ENCODE measurements around the gene C1orf21.

The C1orf21 gene

DNA sequence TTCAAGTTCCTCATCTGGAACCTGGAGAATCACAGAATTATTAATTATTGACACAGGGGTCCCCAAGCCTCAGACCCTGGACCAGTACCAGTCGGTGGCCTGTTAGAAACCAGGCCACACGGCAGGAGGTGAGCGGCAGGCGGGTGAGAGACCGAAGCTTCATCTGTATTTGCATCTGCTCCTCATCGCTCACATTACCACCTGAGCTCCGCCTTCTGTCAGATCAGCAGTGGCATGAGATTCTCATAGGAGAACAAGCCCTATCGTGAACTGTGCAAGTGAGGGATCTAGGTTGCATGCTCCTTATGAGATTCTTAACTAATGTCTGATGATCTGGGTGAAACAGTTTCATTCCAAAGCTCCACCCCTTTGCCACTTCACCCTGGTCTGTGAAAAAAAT lies 125.9 kb downstream of the C1orf21 start:
- no peak for DNase-seq (ENCODE audit: low read depth in 2 of 2, low spot score in 1 of 2)

DNA sequence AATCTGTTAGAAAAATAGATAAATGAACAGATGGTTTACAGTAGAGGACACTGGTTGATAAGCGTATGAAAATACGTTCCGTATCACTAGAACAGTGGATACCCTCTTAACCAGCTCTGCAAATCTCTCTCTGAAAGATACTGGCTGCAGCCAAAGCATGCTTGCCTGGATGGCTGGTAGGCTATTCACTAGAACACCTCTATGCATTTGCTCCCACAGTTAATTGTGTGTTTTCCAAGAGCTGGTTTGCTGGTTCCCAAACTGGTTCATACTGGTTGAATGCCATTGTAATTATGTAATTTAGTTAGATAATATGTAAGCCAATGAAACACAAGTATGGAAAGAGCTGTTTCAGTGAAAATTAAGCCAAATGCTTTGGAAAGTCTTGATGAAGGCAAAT lies 126.6 kb downstream of the C1orf21 start:
- DNase-seq (ENCODE audit: low read depth in 2 of 2, low spot score in 1 of 2), result no peak

DNA sequence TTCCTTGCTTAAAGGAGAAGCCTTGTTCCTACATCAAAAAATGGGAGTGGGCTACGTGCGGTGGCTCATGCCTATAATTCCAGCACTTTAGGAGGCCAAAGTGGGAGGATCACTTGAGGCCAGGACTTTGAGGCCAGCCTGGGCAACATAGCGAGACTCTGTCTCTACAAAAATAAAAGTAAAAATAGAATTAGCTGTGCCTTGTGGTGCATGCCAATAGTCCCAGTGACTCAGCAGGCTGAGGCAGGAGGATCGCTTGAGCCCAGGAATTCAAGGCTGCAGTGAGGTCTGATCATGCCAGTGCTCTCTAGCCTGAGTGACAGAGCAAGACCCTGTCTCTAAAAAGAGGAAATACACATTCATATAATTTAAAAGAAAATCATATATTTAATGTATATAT lies 127.1 kb downstream of the C1orf21 start:
- no peak for DNase-seq (ENCODE audit: low read depth in 2 of 2, low spot score in 1 of 2)

DNA sequence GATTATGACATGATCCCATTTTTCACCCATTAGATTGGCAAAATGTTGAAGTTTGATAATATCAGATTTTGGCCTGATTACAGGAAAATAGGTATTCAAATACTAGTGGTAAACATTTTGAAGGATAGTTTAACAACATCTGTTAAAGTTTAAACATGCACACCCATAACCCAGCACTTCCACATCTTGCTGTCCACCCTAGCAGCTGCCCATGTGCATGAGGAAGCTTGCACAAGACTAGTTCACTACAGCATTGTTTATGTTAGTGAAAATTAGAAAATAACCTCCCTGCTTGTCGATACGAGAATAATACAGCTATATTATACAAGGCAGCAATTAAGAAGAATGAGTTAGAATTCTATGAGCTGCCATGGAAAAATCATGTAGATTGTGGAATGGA lies 127.6 kb downstream of the C1orf21 start:
- no peak for DNase-seq (ENCODE audit: low read depth in 2 of 2, low spot score in 1 of 2)

DNA sequence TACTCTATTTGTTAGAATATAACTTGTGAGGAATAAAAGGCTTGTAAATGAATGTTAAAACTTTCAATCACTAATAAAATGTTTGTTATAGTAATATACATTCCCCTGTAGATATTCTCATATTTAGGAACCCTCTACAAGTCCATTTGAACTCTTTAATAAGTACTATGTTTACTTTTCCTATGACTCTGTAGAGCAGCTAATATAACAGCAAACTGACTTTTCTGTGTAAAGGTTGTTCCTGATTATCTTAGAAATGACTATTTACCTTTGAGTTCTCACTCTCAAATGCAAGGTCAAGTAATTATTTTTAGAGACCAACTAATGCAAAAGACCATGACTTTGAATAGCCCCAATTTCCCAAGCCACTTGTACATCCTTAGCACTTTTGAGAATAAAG lies 130.3 kb downstream of the C1orf21 start:
- no peak for DNase-seq (ENCODE audit: low read depth in 2 of 2, low spot score in 1 of 2)

DNA sequence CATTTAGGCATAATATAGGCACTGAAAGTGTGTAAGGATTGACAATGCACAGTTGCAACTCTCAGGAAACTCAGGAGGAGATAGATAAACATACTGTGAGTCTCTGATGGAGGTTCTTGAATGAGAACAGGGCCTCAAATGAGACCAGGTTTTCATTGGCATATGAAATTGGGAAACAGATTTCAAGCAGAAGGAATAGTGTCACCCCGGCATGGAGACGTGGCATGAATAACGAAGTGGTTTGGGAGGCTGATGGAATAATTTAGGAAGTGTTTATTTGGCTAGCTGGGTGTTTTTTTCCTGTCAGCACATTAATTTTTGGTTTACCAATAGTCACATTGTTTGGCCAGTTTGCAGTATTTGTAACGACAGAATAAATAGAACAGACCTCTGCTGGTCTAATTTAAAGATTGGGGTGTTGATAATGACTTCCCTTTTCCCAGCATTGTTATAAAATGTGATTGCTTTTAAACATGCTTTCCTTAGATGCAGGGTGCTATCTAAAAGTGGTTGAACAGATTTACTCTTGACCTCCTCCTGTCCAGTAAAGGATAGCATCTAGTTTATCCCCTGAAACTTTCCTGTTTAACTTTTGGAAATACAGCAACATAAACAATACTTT lies 132.0 kb downstream of the C1orf21 start:
- no peak for DNase-seq (ENCODE audit: low read depth in 2 of 2, low spot score in 1 of 2)

DNA sequence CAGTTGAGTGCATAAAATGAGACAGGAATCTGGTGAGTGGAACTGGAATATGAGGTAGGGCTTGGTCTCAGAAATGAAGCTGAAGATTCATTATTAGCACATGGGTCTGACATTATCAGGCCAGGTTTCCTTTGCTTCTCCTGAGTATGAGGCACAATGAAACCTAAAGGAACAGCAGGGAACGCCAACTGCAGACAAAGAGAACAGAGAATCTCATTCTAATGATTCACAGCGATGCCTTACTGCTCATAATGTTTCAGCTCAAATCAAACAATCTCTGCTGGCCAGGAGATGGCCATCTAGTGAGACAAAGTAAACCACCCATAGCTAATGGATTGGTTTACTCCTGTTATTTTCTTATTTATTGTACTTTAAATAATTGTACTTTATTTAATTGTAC lies 133.5 kb downstream of the C1orf21 start:
- DNase-seq (ENCODE audit: low read depth in 2 of 2, low spot score in 1 of 2), result no peak

DNA sequence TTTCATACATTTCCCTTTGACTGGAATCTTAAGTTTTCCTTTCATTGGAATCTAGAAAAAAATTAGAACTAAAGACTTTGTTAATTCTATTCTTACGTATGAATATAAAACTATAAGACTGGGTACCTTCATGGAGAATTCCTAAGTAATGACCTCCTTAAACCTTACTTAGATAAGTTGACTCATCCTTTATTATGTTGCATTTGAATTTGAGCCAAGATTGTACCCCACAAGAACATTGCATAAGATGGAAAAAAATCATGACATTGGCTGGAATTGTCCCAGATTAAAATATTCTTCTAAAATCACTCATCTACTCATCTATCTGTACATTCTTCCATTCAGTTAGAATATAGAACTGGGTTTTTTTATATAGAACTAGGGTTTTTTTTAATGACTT lies 137.4 kb downstream of the C1orf21 start:
- DNase-seq (ENCODE audit: low read depth in 2 of 2, low spot score in 1 of 2), result no peak

DNA sequence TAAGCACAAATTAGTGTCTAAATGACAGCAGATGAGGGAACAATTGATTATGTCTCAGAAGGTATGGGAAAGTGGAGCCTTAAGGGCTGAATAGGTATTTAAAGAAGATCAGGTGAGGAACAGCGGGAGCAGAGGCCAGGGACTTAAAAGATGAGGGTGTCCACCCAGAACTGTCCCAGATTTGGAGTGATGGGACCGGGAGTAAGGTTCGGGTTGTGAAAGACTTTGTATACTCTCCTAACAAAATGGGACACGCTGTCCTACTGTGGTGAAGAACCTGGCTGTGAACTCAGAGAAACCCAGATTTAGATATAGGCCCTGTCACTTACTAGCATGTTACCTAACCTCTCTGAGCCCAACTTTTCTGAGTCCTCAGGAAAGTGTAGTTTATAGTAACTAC lies 140.6 kb downstream of the C1orf21 start:
- no peak for DNase-seq (ENCODE audit: low read depth in 2 of 2, low spot score in 1 of 2)

DNA sequence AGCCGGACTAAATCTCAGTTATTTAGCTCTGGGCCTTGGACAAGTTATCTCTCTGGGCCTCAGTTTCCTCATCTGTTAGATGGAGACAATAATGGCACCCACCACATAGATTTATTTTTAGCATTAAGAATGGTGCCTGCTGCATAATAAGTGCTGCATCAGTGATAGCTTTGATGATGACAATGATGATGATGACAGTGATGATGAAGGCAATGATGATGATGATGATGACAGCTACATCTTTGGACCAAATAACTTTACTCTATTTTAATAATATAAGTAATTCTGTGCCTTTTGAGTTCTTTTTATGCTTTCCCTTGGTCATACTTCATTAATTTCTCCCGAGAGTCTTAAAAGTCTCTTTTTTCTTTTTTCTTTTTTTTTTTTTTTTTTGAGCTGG lies 143.4 kb downstream of the C1orf21 start:
- no peak for DNase-seq (ENCODE audit: low read depth in 2 of 2, low spot score in 1 of 2)

DNA sequence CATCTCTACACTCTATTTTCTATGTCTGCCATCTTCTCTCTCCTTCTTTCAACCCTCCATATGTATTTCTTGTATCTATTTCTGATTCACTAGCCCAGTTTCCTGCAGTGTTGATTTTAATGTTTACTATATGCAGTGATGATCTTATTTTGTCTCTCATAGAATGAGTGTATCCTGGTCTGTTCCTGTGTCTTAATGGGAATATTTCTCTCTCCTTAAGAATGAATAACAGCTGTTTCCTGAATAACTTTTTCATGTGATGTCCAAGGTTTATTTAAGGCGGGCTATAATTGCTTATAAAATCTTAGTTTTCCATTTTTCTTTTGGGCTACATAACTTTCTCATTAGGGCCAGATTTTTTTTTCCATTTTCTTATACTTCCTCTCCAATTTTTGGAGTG lies 144.5 kb downstream of the C1orf21 start:
- DNase-seq (ENCODE audit: low read depth in 2 of 2, low spot score in 1 of 2), result no peak

DNA sequence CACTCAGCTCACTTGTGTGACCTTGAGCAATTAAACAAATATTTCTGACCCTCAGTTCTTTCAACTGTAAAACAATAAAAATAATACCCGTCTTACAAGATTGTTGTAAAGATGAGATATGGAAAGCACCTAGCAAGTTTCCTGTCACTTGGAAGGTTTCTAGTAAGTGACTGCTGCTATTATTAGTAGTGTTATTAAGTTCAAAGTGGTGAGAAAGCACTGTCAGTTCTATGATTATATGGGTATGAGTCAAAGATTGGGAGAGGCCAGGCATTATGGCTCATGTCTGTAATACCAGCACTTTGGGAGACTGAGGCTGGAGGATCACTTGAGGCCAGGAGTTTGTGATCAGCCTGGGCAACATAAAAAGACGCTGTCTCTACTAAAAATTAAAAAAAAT lies 145.4 kb downstream of the C1orf21 start:
- no peak for DNase-seq (ENCODE audit: low read depth in 2 of 2, low spot score in 1 of 2)

DNA sequence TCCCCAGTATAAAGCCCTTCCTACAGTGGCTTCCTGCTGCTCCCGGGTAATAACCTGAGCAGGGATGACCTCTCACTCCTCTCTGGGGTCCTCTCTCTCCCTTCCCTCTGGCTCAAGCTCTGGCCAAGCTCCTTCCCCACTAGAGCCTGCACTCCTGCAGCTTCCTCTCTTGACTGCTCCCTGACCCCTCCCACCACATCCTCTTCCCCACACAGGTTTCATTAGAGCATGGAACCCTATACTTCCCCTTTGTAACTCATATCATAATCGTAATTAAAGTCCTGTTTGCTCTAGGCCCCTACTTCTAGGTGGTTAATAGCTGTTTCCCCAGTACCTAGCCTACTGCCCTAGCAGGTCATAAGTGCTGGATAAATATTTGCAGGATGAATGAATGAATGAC lies 146.2 kb downstream of the C1orf21 start:
- no peak for DNase-seq (ENCODE audit: low read depth in 2 of 2, low spot score in 1 of 2)

DNA sequence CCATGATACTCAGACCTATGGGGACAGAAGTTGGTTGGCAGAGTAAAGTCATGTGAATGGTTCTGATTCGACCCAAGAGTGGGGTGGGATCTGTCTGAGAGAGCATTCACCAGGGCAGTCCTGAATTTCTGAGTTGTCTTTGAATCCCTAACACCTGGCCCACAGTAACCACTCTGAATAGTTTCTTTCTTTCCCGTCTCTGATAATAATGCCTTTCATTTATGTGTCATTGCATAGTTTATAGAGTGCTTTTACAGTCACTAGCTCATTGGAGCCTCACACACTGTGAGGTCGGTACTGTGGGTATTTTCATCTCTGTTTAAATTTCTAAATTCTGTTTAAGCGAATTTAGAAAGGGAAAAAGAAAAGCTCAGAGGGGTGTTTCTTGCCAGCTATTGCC lies 147.1 kb downstream of the C1orf21 start:
- no peak for DNase-seq (ENCODE audit: low read depth in 2 of 2, low spot score in 1 of 2)

DNA sequence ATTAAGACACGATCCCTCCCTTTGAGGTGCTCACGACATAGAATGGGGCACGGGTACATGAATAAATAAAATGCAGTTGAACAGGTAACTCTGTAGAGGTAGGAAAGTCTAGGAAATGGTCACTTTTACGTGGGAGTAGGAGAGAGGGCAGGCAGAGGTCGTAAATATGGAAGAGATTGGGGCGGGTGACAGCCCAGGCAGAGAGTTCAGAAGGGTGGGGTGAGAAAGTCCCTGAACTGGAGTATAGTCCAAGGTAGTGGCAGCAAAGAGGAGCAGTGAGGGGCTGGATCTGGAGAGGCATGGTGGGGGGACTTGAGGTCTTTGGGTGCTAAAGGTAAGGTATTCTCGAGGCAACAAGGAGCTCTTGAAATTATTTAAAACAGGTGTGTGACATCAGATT lies 147.9 kb downstream of the C1orf21 start:
- no peak for DNase-seq (ENCODE audit: low read depth in 2 of 2, low spot score in 1 of 2)

DNA sequence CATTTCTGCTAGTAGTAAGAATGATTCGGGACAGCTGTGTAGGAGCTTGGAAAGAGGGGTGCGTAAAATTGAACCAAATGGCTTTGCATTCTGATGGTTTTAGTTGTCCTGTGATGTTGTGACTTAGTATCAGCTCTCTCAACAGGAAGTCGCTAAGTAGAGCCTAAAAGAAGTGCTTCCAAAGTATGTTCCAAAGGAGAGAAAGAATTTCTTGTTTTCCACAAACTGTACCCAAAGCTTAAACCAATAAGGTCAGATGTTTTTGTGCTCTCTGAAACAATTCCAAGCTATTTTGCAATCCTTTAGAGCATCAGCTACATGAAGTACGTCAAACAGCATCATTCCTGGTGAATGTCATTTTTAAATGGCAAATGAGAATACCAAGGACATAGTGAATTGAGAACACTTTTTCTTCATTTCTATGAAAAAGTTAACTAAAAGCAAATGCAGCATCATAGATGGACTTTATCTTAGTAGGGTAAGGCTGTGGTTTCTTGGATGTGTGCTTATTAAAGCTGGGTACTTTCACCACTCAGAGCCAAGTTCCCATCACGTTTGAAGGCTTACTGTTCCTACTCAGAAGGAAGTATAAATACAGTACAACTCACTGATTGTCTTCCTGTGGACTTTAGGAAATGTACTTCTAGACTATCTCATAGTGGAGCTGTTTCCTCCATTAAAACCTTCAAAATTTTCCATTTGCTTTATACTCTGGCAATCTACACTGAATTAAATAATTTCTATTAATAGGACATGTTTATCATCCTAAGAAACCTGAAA lies 148.6 kb downstream of the C1orf21 start:
- no peak for DNase-seq (ENCODE audit: low read depth in 2 of 2, low spot score in 1 of 2)

DNA sequence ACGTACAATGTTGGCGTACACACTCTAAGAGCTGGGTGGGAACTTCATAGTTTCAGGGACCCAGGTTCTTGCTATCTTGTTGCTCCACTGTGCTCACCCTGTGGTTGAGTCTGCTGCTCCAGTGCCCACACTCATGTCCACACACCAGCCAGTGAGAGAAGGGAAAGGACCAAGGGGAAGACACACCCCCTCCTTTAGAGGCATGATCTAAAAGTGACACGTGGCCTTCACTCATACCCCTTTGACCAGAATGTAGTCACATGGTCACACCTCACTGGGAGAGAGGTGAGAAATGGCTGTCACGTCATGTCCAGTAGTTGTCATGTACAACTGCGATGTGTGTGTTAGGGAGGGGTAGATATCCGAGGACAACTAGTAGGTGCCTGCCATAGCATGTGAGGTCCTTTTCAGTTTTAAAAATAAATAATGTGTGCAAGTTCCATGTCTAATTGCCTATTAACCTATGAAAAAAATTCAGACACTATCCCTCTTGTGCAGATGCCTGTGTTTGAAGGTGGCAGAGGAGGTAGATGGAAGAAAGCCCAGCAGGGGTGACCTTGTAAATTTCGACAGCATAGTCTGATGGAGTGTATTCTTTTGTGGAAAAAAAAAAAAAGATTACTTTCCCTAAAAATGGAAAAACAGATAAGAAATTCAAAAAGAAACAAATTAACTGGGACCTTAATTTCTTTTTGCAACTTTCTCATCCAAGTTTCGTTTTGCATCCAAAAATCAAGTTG lies 149.6 kb downstream of the C1orf21 start:
- no peak for DNase-seq (ENCODE audit: low read depth in 2 of 2, low spot score in 1 of 2)

DNA sequence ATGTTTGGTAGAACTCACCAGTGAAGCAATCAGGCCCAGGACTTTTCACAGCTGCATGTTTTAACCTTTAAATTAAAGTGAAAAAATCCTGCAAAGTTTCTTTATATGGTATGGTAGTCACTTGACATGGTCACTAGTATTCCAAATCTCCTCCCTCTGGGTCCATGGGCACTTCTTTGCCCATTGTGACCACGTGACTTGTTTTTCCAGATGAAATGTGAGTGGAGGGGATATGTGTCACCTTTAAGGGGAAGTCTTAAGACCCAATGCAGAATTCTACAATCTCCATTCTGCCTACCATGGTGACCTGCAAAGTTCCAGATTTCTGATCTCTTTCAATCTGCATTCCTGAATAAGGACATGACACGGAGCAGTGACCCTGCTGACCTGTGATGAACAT lies 152.8 kb downstream of the C1orf21 start:
- no peak for DNase-seq (ENCODE audit: low read depth in 2 of 2, low spot score in 1 of 2)

DNA sequence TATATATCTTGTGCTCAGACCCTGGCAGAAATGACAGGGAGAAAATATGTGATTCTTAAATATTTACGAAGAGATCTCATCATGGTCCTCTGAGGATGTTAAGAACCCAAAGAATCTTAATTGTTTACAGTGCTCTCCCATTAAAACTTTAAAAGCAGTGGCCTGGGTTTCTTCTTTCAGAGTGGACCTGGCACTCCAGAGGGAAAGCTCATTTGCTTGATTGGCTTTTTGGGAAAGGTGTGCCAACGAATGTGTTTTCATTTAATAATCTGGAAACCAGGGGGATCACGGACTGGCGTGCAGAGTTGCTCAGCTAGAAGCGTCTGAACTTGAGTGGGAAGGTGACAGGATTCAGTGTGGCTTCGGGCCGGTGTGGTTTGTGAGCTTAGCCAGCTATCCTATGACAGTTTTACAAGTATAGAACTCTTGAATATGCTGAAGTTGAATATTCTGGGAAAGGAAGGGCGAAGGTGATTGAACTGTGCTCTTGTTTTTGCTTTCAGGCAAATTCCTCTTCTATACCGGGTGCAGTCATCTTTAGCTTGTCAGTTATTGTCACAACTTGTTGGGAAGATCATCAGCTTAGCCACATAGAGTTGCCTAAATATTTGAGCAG lies 154.8 kb downstream of the C1orf21 start:
- DNase-seq (ENCODE audit: low read depth in 2 of 2, low spot score in 1 of 2), result no peak

DNA sequence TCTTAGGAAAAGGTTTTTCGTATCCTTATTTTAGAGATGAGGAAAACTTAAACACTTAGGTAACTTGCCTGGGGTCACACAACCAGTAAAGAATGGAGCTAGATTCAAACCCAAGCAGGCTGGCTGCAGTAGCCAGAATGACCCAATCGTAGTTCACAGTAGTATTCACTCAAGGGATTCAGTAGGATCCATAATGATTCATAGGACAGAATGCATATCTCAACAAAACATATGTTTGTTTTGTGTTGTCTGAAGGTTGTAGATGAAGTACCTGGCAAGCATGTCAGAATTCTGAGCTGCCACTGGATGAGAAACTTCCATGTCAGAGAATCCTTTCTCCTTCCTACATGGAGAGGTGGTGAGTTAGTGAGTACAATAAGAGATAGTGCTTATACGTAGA lies 155.5 kb downstream of the C1orf21 start:
- DNase-seq (ENCODE audit: low read depth in 2 of 2, low spot score in 1 of 2), result no peak

DNA sequence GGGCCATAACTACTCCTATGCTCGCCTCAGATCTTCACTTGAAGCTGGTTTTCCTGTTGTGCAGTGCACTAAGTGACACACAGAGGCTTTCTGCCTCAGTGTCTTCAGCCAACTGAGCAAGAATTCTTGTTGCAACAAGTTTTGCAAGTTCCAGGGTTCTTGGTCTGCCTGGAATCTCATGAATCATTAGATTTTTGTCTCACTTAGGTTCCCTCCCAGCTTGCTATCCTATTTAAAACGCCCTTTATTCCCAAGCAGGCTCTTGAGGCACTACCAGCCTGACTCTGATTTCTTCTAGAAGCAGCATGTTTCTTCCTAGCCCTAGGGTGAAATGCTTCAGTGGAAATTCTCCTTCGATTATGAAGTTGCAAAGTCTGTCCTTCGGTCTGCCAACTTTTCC lies 158.8 kb downstream of the C1orf21 start:
- DNase-seq (ENCODE audit: low read depth in 2 of 2, low spot score in 1 of 2), result no peak

DNA sequence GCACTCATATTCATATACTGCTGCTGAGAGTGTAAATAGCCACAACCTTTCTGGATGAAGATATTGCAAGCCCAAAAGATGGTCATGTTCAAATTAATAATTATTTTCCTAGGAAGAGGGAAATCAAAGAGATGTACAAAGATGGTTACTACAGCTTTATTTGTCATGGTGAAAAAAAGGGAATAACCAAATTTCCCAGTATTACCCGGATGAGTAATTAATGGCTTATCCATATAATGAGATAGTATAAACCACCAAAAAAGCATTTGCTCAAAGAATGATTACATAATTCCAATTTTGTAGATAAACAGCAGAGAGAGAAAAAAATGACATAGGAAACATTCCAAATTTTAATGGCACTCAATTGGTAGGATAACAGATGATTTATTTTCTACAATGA lies 165.6 kb downstream of the C1orf21 start:
- no peak for DNase-seq (ENCODE audit: low read depth in 2 of 2, low spot score in 1 of 2)

Data from stimulated activated CD8-positive, alpha-beta memory T cell treated with anti-CD3 and anti-CD28 coated beads, Interleukin-4, amount 100 ng/mL, for 4 hours (primary cell).